Ovary (tissue), 9 donors: ENCODE data around the gene TARM1. TPM values are rescaled to one million over a fixed set of nuclear protein-coding genes. Genes with fewer than 3 reads are reported as not detected.

Experiments
- DNase-seq, 5 donors: peaks; one replicate each; pipeline ENCODE4 v3.0.0-alpha.2; 2019 to 2020
- H3K27ac ChIP-seq, 2 donors: fragments of 200-600 bp; one replicate each; pipeline versions ENCODE4 v1.5.1 to v1.8.0; 2019 to 2022
- H3K27me3 ChIP-seq: fragments of 200-600 bp; one replicate; pipeline ENCODE4 v1.8.0; 2022
- H3K36me3 ChIP-seq: fragments of 200-600 bp; sonication (generic); one replicate; pipeline ENCODE4 v1.5.1; 2019
- H3K4me1 ChIP-seq: one replicate; pipeline ENCODE4 v1.8.1; 2013; ENCODE audit warnings: mild to moderate bottlenecking, moderate library complexity; ENCODE audit not compliant: insufficient read depth
- H3K4me3 ChIP-seq: fragments of 200-600 bp; sonication (generic); one replicate; pipeline ENCODE4 v1.5.1; 2017
- H3K9me3 ChIP-seq, 2 donors: fragments of 200-600 bp in 1 of 2; sonication (generic) in 1 of 2; one replicate each; pipeline versions ENCODE4 v1.5.1 to v1.8.1; 2013 to 2019; ENCODE audit warnings: mild to moderate bottlenecking in 1 of 2, moderate library complexity in 1 of 2
- EP300 ChIP-seq: sonication (generic); formaldehyde crosslinking; IDR thresholded peaks from one replicate; pipeline ENCODE4 v1.6.1; 2017; ENCODE audit warnings: antibody characterized with exemption
- POLR2A ChIP-seq: fragments of 450-650 bp; IDR thresholded peaks from one replicate; pipeline ENCODE4 v1.6.1; 2017; ENCODE audit warnings: antibody characterized with exemption, mild to moderate bottlenecking, moderate library complexity
- WGBS, 3 donors: extraction: QIAGEN DNeasy Blood & Tissue Kit in 1 of 3; methylation state at CpG; one replicate each; pipeline versions ENCODE4 v1.1.5 to v1.1.7; 2013 to 2017; 5-methylcytosine and 5-hydroxymethylcytosine counted together
- intact Hi-C, 4 donors: fragments of 100-400 bp; cut with DNase I; formaldehyde crosslinking; loops; one replicate each; pipeline versions ENCODE4 v1.11.0 to v1.15.1; 2022 to 2023
- polyA plus RNA-seq, 2 donors: library from polyadenylated mRNA; stranded (reverse); fragments of 200-250 nt in 1 of 2; fragments of 350-450 nt in 1 of 2; fragmentation: Illumina TruSeq in 1 of 2; extraction: RNeasy Lipid Tissue Mini Kit (QIAGEN cat#74804) in 1 of 2; gene quantifications; one replicate each; pipeline ENCODE4 v1.2.3, GENCODE V29; 2013 to 2014
- total RNA-seq, 7 donors: library from RNA; depleted of rRNA in 2 of 7; stranded (reverse); fragments of >200 nt in 2 of 7; fragmentation: NEBNext Ultra II Directional in 3 of 7; extraction: Animal tissue kit (Norgen Biotek cat#: 25700) in 3 of 7; gene quantifications; one replicate each; pipeline versions ENCODE4 v1.1.0 to v1.2.4, GENCODE V29; 2016 to 2023
- TF ChIP-seq, protein P1 (sequence below), 3 donors: fragments of 450-650 bp in 2 of 3; fragments of 200-600 bp in 1 of 3; IDR thresholded peaks; one replicate each; pipeline versions ENCODE4 v1.5.1 to v1.8.0; 2016 to 2022; ENCODE audit warnings: antibody characterized with exemption in 3 of 3, mild to moderate bottlenecking in 1 of 3
- donor health status: DM: no; HTN: no; CAD: no; lungs with moderate emphysema.
- donor health status: DM: no; HTN: no; CAD: no.
- donor health status: Bipolar disorder and iron deficiency.
- donor health status: DM: yes; HTN: yes; CAD: no.
- donor health status: DM: no; HTN: no; CAD: no.
- donor health status: DM: yes; HTN: yes; CAD: no.

Gene TARM1
- total and polyA plus RNA-seq, 9 donors = not detected

DNA sequence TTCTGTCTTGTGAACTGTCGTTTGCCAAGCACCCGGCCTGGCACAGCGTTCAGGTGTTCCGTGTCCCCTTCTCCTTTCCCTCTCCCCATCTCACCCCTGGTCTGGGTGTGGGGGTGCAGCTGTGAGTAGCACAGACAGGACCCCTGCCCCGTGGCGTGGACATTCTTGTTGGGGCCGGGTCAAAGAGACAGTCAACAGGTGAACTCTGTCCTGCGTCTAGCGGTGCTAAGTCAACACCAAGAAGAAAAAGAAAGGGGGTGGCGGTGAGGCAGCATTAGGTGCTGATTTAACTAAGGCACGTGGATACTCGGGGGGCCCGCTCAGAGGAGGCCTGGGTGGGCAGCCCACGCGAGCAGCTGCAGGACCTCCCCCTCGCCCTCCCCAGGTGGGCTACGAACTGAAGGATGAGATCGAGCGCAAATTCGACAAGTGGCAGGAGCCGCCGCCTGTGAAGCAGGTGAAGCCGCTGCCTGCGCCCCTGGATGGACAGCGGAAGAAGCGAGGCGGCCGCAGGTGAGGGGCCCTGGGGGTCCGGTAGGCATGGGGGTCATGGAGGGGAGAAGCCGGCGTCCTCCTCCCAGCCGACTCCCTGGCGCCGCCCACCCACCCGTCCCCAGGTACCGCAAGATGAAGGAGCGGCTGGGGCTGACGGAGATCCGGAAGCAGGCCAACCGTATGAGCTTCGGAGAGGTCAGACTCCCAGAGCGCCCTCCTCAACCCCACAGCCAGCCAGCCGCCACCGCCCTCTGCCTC is 46.7 kb upstream of the TARM1 start:
- intact Hi-C loops = no loop called here
- H3K4me3 ChIP-seq = no peak overlapping the region
- no peaks in the 10 kb centered on the region for H3K4me1 ChIP-seq
- no peaks in the 10 kb centered on the region for H3K9me3 ChIP-seq
- TF ChIP-seq POLR2A = no peak
- TF ChIP-seq, protein P1, sequence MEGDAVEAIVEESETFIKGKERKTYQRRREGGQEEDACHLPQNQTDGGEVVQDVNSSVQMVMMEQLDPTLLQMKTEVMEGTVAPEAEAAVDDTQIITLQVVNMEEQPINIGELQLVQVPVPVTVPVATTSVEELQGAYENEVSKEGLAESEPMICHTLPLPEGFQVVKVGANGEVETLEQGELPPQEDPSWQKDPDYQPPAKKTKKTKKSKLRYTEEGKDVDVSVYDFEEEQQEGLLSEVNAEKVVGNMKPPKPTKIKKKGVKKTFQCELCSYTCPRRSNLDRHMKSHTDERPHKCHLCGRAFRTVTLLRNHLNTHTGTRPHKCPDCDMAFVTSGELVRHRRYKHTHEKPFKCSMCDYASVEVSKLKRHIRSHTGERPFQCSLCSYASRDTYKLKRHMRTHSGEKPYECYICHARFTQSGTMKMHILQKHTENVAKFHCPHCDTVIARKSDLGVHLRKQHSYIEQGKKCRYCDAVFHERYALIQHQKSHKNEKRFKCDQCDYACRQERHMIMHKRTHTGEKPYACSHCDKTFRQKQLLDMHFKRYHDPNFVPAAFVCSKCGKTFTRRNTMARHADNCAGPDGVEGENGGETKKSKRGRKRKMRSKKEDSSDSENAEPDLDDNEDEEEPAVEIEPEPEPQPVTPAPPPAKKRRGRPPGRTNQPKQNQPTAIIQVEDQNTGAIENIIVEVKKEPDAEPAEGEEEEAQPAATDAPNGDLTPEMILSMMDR (IDR thresholded peaks at IDR 0.05) = no peak
- TF ChIP-seq EP300 = no peak
- H3K27me3 ChIP-seq = no peaks in the 10 kb centered on the region
- no peak overlapping the region for H3K27ac ChIP-seq
- DNase-seq = no peak
- 87 to 94% (median 89%) methylated on average over 44 of the region's 44 CpGs for whole genome bisulfite sequencing, 3 donors
- no peaks in the 10 kb centered on the region for H3K36me3 ChIP-seq

DNA sequence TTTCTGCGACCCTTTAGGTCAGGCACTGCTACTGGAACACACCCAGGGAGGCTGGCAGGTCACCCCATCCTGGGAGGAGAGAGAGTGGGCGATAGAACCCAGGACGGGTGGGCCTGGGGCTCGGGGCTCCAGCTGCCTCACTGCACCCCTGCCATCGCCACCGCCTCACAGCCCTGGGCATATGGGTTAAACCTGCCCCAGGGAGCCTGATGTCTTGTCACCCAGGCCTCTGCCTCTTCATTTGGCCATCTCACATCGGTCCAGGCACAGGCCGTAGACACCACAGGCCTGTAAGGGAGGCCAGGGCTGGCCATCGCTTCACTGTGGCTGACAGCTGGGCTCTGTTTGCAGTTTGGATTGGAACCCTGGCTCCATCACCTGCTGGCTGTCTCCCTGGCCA is 44.5 kb upstream of the TARM1 start:
- no peak overlapping the region for H3K27ac ChIP-seq
- no peak for DNase-seq
- no peaks in the 10 kb centered on the region for H3K4me1 ChIP-seq
- 83 to 89% (median 86%) methylated on average over 9 of the region's 9 CpGs for WGBS, 3 donors
- H3K36me3 ChIP-seq = no peaks in the 10 kb centered on the region
- TF ChIP-seq, protein P1 (IDR thresholded peaks at IDR 0.05) = no peak
- TF ChIP-seq POLR2A (no peak), EP300 (no peak)
- intact Hi-C loops = no loop called here
- H3K9me3 ChIP-seq = no peaks in the 10 kb centered on the region
- H3K4me3 ChIP-seq = no peak overlapping the region
- no peaks in the 10 kb centered on the region for H3K27me3 ChIP-seq

DNA sequence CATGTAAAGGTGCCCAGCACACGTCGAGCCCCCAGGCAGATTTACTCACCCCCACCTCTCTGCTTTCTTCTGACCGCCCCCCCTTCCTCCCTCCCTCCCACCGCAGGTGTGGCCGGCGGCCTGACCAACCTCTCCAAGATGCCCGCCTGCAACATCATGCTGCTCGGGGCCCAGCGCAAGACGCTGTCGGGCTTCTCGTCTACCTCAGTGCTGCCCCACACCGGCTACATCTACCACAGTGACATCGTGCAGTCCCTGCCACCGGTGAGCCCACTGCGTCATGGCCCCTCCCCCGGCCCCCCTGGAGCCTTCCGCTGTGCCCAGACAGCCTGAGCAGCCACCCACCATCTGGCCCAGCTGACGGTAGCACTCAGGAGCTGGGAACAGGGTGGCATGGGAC is 43.2 kb upstream of the TARM1 start:
- H3K4me1 ChIP-seq = no peaks in the 10 kb centered on the region
- H3K4me3 ChIP-seq = no peak overlapping the region
- intact Hi-C loops = no loop called here
- no peaks in the 10 kb centered on the region for H3K9me3 ChIP-seq
- H3K27me3 ChIP-seq = no peaks in the 10 kb centered on the region
- DNase-seq = no peak
- no peaks in the 10 kb centered on the region for H3K36me3 ChIP-seq
- WGBS, 3 donors = 87 to 89% (median 89%) methylated on average over 17 to 19 of the region's 19 CpGs
- no peak overlapping the region for H3K27ac ChIP-seq
- TF ChIP-seq POLR2A = no peak
- no peak for TF ChIP-seq EP300
- TF ChIP-seq, protein P1 (IDR thresholded peaks at IDR 0.05) = no peak

DNA sequence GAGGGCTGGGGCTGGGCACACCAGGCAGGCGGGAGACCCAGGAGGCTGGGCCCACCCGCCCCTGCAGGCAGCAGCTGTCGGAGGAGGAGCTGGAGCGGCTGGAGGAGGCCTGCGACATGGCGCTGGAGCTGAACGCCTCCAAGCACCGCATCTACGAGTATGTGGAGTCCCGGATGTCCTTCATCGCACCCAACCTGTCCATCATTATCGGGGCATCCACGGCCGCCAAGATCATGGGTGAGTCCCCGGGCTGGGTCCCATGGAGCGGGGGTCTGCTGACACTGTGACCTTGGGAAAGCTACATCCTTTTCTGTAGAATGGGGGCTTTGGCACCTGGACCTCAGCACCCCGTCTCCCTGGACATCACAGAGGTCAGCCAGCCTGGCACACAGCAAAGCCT is 42.5 kb upstream of the TARM1 start:
- 80 to 88% (median 87%) methylated on average over 14 to 17 of the region's 17 CpGs for WGBS, 3 donors
- Histone ChIP-seq H3K36me3 (no peaks in the 10 kb centered on the region), H3K4me1 (no peaks in the 10 kb centered on the region), H3K9me3 (no peaks in the 10 kb centered on the region), H3K27ac (no peak overlapping the region), H3K4me3 (no peak overlapping the region), H3K27me3 (no peaks in the 10 kb centered on the region)
- DNase-seq = no peak
- intact Hi-C loops = no loop called here
- TF ChIP-seq EP300 (no peak), POLR2A (no peak)
- TF ChIP-seq, protein P1 (IDR thresholded peaks at IDR 0.05) = no peak
